GOT3 (cell line): ENCODE measurements around the gene RFX2.
"Not testable (repeated sequence)": the region's sequence is repeated elsewhere in the genome, so short reads cannot be mapped to it uniquely, and the experiment has no call there.

Experiments used
- DNase-seq: peaks from one replicate; lab custom pipeline; 2025; ENCODE audit warnings: mixed read lengths; lab: John Stamatoyannopoulos, UW

Gene RFX2

DNA sequence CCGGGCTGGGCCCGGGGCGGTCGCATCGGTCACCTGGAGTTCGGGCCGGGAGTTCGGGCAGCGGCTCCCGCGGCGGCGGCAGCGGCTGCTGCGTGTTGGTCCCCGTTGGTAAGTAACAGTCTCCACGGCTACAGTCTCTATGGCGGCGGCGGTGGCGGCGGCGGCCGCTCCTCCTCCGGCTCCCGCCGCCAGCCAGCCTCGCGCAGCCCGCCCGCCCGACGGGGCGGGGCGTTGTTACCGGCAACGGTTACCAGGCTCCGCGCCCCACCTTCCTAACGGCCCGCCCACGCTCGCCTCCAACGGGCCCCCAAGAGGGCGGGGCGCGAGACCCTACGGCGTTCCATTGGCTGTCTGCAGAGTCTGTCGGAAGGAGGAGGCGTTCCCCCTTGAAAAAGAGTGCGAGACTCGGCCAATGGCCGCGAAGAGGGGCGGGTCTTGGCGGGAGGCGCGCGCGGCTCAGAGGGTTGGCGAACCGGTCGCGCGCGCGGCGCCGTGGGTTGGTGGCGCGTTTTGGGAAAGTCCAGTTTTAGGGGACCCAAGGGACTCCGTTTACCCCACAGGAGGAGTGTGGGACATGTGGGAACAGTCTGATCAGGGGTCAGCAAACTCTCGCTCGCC lies at the start of gene RFX2:
Gene RFX2, minus strand, starts transcription at position 141 of the 618 bp plus-strand sequence. CDS start 63,004 bp downstream, outside the sequence.
- DNase-seq, result peak; percentile 93

DNA sequence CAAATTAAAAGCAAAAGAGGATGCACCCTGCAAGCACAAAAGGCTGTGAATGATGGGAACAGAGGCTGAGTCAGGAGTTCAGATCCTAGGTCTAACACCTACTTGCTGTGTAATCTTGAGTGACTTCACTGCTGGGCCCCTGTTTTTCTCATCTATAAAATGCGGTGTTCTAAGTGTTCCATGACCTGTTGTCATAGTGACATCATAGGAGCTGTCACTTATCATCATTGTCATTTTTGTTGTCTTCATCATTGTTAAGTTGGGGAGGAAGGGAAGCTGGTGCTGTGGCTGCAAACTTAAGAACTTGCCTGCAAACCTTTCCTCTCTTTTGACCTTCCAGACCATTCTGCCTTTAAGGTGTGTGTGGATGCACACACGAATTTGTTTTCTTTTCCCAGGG lies 45.7 kb upstream of the RFX2 start:
- DNase-seq, result no peak

DNA sequence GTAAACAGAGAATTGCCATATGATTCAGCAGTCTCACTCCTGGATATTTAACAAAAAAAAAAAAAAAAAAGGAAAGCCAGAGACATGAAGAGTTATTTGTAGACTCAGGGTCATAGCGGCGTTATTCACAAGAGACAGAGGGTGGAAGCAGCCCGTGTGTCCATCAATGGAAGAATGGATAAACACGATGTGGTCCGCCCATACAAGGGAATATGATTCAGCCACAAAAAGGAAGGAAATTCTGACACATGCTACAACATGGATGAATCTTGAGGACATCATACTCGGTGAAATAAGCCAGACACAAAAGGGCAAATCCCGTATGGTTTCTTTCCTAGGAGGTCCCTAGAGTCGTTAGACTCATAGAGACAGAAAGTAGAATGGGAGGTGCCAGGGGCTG lies 40.0 kb upstream of the RFX2 start:
- DNase-seq, result no peak

DNA sequence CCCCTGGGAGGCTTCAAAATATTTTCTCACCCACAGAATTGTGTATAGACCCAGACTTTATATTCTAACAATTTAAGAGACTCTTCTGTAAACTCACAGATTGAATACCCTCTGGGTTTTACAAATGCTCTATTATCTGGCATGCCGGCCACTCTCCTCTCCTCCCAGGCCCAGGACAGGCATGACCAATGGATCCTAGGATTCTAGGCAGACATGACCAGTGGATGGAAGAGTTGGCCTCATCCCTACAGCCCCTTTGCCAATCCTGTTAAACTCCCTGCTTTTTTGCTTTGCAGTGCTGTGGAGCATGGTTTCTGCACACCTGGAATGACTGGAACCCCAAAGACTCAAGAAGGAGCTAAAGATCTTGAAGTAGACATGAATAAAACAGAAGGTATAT lies 30.9 kb upstream of the RFX2 start:
- DNase-seq, result no peak

DNA sequence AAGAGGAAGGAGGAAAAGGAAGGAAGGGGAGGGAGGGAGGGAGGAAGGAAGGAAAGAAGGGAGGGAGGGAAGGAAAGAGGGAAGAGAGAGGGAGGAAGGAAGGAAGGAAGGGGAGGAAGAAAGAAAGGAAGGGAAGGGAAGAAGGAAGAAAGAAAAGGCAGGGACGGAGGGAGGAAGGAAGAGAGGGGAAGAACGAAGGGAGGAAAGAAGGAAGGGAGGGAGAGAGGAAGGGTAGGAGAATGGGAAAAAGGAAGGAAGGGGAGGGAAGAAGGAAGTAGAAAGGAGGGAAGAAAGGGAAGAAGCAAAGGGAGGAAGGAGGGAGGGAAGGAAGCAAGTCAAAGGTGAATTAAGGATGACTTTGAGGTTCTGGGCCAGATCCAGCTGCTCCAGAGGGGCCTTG lies 28.2 kb upstream of the RFX2 start:
- DNase-seq, result no peak

DNA sequence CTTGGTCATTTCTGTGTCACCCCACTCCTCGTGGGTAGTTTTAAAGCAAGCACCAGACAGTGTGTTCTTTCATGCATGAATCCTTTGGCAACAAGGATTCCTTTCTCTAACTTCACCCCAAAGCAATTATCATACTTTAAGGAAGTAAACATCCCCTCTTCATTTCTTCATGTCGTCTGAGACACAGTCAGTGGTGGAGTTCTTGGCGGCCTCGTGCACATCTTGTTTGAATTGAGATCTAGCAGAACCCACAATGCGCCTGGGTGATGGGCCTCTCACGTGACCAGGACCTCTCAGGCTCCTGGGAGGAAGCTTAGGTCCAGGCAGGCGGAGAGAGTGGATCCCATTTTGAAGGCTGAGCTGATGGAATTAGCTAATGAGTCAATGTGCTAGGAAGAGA lies 27.8 kb upstream of the RFX2 start:
- no peak for DNase-seq

DNA sequence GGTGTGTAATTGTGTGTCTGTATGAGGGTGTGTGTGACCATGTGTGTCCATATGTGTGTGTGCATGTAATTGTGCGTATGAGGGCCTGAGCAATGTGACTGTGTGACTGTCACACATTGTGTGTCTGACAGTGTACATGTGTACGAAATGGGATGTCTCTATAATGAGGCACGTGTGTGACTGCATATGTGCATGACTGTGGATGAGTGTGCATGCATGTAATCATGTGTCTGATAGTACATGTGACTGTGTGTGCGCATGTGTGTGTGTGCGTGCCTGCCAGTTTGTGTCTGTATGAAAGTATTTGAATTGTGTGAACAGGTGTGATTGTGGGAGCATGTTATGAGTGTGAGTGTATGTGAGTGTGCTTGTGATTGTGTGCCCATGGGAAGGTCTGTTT lies 22.9 kb upstream of the RFX2 start:
- DNase-seq, result no peak

DNA sequence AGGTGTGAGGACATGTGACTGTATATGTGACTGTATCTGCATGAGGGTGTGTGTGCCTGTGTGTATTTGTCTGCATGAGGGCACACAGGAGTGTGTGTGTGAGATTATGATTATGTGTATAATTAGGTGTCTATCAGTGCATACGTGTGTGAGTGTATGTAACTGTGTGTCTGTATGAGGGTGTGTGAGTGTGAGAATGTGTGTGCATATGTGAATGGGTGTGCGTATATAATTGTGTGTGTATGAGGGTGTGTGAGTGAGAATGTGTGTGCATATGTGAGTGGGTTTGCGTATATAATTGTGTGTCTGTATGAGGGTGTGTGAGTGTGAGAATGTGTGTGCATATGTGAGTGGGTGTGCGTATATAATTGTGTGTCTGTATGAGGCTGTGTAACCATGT lies 22.2 kb upstream of the RFX2 start:
- no peak for DNase-seq

DNA sequence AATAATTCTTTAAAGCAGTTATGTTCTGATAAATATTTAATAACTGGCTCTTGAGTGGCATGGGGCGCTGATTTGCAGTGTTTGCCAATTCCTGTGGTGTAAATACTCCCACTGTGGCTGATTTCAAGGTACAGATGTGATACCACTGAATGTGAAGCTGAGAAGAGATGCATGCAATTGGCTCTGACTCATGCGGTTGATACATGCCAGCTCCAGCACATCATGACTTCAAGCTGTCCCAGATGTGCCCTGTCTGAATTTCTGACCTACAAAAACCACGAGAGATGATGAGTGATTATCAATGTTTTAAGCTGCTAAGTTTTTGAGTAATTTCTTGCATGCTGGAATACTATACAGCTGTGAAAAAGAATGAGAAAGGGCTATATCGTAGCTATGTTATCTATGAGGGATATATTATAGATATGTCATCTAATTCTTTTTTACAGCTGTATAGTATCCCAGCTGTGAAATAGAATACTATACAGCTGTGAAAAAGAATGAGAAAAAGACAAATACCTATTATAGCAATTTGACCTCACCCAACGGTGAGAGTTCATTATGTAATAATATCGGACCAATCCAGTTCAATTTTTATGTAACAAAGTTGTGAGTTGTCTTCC lies 17.5 kb upstream of the RFX2 start:
- no peak for DNase-seq

DNA sequence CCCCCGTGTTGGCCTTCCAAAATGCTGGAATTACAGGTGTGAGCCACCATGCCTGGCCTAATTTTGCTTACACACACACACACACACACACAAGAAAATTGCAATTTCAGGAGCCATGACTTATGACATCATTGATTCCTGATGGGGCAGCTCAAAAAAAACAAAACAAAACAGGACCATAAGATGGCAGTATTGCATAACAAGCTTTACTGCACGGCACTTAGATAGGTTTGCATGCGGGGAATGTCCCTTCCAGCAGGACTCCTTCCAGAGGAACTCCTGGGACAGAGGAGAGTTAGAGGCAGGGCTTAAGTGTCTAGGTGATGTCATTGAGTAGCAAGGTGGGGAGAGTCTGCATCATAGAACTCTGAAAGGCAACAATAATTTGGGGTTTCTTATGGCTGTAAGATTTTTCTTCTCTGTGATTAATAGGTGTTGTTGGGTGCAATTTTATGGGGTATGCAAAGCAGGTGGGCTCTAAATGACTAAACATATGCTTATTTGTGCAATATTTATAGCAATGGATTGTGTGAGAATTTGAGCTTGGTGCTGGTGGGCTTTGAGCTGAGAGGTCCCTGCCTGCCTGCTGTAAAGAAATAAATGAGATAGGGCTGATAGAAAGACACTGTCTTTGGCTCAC lies 16.2 kb upstream of the RFX2 start:
- no peak for DNase-seq

DNA sequence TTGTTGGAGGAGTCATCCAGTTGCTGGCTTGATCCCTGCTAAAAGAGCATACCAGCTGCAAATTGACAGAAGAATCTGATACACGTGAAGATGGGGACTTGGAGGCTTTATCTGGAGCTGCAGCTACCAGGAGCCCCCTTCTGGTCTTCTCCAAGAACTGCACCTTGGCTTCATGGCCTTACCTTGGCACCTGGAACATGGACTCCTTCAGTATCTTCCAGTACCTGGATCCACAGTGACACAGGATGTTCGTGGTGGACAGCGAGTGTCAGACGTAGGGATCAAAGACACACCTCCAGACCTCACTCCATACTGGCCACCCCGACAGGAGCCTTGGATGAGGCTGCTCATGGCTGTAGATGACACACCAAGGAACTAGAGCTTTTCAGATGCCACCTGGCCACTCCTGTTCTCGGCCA lies 15.3 kb upstream of the RFX2 start:
- no peak for DNase-seq

DNA sequence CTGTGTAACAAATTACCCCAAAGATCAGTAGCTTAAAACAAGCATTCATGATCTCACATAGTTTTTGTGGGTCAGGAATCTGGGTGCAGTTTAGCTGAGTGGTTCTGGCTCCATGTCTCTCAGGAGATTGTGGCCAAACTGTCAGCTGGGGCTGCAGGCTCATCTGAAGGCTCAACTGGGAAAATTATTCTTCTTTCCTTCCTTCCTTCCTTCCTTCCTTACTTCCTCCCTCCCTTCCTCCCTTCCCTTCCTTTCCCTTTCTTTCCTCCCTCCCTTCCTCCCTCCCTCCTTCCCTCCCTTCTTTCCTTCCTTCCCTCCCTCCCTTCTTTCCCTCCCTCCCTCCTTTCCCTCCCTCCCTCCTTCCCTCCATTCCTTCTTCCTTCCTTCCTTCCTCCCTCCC lies 8.7 kb upstream of the RFX2 start:
- no peak for DNase-seq

DNA sequence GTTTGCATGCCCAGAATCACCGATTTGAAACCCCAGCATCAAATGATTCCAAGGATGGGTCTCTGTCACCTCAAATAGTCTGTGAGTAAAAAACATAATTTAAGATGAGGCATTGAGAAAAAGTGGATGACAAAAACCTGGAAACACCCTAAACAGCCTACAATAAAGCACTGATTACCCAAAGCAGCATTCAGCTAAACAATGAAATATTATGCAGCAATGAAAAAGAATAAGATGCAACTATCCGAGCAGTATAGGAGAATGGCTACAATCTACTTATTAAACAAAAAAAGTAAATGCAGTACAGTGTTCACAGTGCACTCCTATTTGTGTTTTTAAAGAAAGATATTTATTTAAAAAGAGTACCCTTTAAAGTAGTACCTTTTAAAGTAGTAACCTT lies 7.7 kb upstream of the RFX2 start:
- DNase-seq, result no peak

DNA sequence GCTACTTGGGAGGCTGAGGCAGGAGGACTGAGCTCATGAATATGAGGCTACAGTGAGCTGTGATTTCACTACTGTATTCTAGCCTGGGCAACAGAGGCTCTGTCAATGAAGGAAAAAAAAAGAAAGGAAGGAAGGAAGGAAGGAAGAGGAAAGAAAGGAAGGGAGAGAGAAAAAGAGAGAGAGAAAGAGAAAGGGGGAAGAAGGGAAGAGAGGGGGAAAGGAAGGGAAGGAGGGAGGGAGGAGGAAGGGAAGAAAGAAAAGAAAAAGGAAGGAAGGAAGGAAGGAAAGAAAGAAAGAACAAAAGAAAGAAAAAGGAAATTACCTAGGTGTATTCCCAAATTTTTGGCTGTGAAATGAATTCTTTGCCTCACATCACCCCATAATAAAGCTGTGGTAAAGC lies 7.2 kb upstream of the RFX2 start:
- no peak for DNase-seq

DNA sequence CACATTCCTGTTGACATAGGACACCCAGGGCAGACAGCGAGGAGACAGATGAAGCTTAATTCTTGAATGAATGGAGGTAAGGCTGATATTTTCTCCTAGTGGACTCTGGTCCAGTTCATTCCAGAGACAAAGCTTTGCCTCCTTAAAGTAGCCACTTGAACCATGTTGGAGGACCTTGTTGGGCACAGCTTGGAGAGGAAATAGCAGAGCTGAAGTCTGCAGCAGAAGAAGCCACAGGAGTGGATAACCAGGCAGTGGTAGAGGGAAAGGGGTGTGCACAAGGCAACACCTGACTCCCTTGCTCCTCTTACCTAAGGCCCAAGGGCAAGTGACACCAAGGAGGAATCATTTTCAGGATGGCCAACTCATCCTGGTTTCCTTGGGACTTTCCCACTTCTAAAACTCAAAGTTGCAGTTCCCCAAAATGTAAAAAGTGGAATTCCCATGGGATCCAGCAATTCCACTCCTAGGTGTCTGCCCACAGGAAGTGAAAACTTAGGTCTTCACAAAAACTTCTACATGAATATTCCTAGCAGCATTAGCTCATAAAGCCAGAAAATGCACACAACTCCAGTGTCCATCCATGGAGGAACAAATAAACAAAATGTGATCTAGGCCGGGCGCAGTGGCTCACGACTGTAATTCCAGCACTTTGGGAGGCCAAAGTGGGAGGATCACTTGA lies 6.6 kb upstream of the RFX2 start:
- no peak for DNase-seq

DNA sequence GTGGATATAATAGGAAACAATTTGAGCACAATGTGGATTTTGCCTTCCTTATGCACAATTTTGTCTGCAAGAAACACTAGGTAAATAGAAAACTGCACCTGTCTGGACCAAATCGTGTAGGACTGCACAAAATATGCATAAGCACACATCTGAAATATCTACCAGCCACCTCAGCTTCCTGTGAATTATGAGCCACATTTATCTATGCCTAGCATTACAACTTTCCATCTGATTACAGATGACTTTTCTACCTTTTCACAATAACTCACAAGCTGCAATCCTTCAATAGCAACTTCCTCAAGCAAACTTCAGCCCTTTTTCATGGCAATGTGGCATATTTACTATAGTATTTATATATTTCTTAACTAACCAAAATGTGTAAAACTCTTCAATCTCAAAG lies 5.7 kb upstream of the RFX2 start:
- no peak for DNase-seq

DNA sequence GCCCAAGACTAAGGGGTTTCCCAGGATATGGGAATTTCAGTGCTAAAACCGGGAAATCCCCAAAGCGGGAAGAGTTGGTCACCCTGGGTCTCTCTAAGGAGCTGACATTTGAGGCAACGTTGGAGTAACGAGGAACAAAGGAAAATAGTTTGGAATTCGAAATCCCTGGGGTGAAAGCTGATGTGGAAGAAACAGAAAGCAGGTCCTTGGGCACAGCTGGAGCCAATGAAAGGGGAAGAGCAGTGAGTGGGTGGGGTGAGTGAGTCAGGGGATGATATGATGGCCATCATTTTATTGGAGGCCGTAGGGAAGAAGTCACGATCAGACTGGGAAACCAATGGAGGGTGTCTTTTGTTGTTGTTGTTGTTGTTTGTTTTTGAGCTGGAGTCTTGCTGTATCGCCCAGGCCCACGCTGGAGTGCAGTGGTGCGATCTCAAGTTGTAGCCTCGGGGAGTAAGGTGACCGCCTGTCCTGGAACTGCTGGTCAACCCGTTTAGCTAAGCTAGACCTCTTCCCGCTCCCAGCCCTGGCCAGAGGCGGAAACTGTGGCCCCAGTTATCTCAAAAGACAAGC lies 3.4 kb upstream of the RFX2 start:
- DNase-seq, result no peak

DNA sequence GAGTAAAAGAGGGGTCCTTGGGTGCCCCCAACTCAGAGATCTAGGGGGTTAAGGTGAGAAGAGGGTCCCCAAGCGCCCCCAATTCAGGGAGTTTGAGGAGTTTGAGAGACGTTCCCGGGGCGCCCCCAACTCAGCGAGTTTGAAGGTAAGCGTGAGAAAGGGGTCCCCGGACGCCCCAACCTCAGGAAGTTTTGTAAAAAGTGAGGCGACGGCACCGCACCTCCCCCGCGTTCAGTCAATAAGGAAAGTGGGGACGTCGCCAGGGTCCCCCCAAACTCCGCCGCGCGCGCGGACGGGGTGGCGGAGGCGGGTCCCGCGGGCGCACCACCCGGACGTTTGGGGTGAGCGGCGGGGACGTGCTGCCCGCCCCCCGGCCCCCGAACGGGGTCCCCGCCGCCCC lies 353 bp downstream of the RFX2 start:
- no peak for DNase-seq

DNA sequence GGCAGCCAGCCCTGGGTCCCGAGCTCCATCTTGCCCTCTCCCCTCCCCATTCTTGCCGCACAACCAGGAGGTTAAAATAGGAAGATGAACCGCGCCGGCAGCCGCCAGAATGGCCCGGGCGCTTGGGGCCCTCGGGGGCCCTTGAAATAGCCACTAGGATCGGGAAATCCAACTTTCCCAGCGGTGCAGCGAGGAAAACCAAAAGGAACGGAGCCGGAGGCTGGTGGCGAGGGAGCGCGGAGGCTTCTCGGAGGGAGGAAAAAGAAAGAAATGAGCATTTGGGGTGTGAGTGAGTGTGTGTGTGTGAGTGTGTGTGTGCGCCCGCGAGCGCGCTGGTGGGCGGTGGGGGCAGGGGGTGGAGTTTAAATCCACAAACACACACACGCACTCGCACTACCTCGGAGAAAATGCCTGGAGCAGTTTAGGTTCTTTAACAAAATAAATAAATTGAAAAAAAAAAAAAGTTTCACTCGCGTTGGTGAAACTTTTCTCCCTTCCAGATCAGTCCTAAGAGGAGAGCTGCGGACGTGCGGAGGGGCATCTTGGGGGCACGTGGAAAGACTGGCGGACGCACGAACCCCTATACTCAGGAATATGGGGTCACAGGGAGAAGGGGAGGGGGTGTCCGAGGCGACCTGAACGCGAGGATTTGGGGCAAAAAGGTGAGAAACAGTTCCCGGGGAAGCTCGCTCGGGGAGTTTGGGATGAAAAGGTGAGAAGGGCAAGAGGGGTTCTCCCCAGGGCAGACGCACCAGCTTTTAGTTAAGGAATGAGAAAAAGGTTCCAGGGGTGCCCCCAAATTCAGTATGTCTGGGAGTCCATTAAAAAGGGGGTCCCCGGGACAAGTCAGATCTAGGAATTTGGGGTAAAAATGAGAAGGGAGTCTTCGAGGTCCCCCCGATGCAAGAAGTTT lies 1.3 kb downstream of the RFX2 start:
- no peak for DNase-seq

DNA sequence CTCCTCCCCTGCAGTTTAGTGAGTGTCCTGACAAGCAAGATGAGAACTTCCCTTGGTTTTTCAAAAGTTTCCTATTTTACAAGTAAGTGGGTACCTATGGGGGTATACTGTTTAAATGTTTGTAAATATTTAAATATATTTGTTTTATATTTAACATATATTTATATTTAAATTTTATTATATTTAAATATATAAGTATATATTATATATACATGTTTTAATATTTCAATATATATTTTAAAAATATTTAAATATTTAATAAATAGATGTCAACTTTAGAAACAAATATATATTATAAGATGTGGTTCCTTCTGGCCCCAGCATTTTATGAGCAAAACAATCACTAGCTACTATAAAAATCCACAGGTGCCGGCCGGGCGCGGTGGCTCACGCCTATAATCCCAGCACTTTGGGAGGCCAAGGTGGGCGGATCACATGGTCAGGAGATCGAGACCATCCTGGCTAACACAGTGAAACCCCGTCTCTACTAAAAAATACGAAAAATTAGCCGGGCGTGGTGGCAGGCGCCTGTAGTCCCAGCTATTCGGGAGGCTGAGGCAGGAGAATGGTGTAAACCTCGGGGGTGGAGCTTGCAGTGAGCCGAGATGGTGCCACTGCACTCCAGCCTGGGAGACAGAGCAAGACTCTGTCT lies 3.5 kb downstream of the RFX2 start:
- DNase-seq, result not testable (repeated sequence)

DNA sequence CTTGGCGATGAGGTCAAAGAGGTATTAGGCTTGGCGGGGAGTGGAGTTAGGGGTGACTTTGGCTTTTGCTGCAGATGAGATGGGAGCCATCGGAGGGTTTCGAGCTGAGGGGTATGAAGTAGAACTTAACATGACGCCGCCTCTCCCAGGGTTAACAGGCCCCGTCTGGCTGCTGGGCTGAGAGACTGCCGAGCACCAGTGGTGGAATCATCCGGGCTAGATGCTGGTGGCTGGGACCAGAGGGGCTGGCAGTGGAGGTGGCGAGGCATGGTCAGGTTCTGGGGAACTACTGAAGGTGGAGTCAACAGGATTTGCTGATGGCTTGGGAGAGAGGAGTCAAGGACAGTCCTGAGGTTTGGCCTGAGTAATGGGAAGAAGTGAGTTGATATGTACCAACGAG lies 4.9 kb downstream of the RFX2 start:
- DNase-seq, result no peak
